ENCODE data around the gene GCNT1.

DNA sequence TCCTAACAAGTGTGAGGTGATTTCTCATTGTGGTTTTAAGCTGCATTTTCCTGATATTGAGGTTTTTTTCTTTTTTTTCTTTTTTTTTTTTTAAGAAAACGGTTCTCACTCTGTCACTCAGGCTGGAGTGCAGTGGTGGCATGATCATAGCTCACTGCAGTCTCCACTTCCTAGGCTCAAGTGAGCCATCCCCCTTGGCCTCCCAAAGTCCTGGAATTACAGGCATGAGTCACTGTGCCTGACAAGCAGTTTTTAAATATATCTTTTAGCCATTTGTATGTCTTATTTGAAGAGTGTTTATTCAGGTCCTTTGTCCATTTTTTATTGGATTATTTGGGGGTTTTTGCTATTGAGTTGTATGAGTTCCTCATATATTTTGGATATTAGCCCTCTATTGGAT lies 53.8 kb downstream of the GCNT1 start:
- TF ChIP-seq, protein P1, sequence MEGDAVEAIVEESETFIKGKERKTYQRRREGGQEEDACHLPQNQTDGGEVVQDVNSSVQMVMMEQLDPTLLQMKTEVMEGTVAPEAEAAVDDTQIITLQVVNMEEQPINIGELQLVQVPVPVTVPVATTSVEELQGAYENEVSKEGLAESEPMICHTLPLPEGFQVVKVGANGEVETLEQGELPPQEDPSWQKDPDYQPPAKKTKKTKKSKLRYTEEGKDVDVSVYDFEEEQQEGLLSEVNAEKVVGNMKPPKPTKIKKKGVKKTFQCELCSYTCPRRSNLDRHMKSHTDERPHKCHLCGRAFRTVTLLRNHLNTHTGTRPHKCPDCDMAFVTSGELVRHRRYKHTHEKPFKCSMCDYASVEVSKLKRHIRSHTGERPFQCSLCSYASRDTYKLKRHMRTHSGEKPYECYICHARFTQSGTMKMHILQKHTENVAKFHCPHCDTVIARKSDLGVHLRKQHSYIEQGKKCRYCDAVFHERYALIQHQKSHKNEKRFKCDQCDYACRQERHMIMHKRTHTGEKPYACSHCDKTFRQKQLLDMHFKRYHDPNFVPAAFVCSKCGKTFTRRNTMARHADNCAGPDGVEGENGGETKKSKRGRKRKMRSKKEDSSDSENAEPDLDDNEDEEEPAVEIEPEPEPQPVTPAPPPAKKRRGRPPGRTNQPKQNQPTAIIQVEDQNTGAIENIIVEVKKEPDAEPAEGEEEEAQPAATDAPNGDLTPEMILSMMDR (IDR thresholded peaks at IDR 0.05): no peak
- no peak for TF ChIP-seq POLR2A (IDR thresholded peaks at IDR 0.05)

All from lower leg skin (tissue), 3 donors.